Measurements from ENCODE around the gene PLAAT5. TPM values are rescaled to one million over a fixed set of nuclear protein-coding genes. Genes with fewer than 3 reads are reported as not detected.
"Not testable (repeated sequence)": the region's sequence is repeated elsewhere in the genome, so short reads cannot be mapped to it uniquely, and the experiment has no call there.

The PLAAT5 gene, protein sequence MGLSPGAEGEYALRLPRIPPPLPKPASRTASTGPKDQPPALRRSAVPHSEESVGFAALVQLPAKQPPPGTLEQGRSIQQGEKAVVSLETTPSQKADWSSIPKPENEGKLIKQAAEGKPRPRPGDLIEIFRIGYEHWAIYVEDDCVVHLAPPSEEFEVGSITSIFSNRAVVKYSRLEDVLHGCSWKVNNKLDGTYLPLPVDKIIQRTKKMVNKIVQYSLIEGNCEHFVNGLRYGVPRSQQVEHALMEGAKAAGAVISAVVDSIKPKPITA
- total RNA-seq, result not detected

DNA sequence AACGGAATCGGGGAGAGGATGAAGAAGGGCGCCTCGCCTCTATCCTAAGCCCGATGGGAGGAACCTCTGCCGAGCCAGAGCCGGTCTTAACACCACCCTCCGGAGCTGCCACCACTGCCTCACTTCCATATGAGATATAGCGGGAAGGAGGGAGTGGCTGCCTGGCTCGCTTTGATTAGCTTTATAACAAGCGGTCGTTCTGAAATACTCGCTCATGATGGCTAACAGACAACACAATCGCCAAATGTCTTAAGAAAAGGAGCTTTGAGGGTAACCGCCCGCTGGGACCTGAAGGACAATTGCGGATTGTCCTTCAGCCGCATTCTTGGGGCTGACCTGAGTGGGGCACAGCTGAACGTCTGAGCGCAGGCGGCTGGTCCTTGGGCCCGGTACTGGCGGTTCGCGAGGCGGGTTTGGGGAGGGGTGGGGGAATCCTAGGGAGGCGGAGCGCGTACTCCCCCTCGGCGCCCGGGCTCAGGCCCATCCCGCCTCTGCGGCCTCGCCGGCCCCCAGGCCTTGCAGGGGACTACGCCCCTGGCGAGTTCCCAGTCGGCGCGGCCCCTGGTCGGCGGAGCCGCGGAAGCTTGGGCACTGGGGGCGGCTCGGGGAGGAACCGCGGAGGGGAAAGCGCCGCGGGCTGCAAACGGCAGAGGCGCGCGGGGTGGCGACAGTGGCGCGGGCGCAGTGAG, at the start of gene PLAAT5:
PLAAT5 (minus strand) TSS at position 617 of the 689 bp plus-strand sequence; CDS start at position 484, 133 bp downstream.
- ChIA-PET CTCF (interaction anchor here (1.8 kb wide), 1 partner anchor 12 kb away, joined by 10 read pairs; no protein-coding TSS in a partner anchor), POLR2A (interaction anchor here (1.2 kb wide), 2 partner anchors 76 to 123 kb away, joined by 3 to 4 read pairs; partner anchors contain the start of gene PLAAT3)
- H3K36me3 Mint-ChIP-seq (ENCODE audit: low read depth), result peaks cover under 1% of the 10 kb centered on the region

GRCh38 chr11:63537293-63538101, 46.5 kb upstream of the PLAAT5 start:
- Mint-ChIP-seq H3K36me3 (ENCODE audit: low read depth) (peaks cover 11% of the 10 kb centered on the region), H3K27ac (peak overlapping the region; percentile 77), H3K4me1 (peaks cover 63% of the 10 kb centered on the region), H3K27me3 (no peaks in the 10 kb centered on the region), H3K4me3 (peak overlapping the region; percentile 80), H3K9me3 (no peaks in the 10 kb centered on the region)
- POLR2A ChIA-PET, result interaction anchor here (1.0 to 4.1 kb wide), 18 partner anchors 9 to 696 kb away, joined by 3 to 53 read pairs (median 5); partner anchors contain the start of genes PLAAT2, PLAAT3 and SLC3A2
- DNase-seq, result no peak
- CTCF ChIA-PET, result interaction anchor here (0.6 to 2.2 kb wide), 10 partner anchors 9 to 200 kb away, joined by 3 to 13 read pairs (median 4); no protein-coding TSS in a partner anchor

More for the DNA sequence above, at the start of gene PLAAT5:
- Mint-ChIP-seq H3K9me3 (peaks cover 1% of the 10 kb centered on the region), H3K27me3 (peaks cover 66% of the 10 kb centered on the region), H3K4me1 (peaks cover 14% of the 10 kb centered on the region), H3K4me3 (peak within 1 kb of the TSS; percentile 67), H3K27ac (no peak within 1 kb of the TSS)
- DNase-seq, result no peak

- Mint-ChIP-seq H3K9me3 (no peaks in the 10 kb centered on the region), H3K27ac (peak within 1 kb of the TSS; percentile 77), H3K36me3 (ENCODE audit: low read depth) (peaks cover 9% of the 10 kb centered on the region), H3K27me3 (no peaks in the 10 kb centered on the region), H3K4me1 (peaks cover 68% of the 10 kb centered on the region), H3K4me3 (peak within 1 kb of the TSS; percentile 80)
- peak; percentile 45 for DNase-seq
- ChIA-PET CTCF (interaction anchor here (0.6 to 2.2 kb wide), 12 partner anchors 9 to 200 kb away, joined by 3 to 13 read pairs (median 4); no protein-coding TSS in a partner anchor), POLR2A (interaction anchor here (0.7 to 4.1 kb wide), 23 partner anchors 10 to 696 kb away, joined by 3 to 53 read pairs (median 4); partner anchors contain the start of genes PLAAT2, PLAAT3, RTN3 and SLC3A2)
Observed at GRCh38 chr11:63536669-63537292, 45.8 kb upstream of the PLAAT5 start, which contains the start of gene PLAAT4. Gene PLAAT4 (plus strand): TSS chr11:63536808. CDS start chr11:63536869, 61 bp downstream.

DNA sequence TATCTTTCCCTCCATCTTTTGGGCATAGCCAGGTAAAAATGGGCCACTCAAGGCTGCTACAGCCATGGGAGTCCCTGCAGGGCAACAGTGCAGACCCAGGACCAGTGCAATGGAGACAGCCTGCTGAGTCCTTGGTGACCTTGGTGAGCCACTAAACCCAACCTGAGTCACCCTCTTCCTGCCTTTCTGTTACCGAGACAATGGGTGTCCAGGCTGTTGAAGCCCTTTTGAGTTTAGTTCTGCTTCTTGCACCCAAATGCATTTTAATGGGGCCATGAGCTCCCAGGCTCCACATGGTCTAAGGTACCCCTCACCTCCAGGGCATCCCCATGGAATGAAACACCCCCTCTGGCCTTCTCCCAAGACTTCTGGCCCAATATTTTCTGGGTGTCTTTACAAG, 44.8 kb upstream of the PLAAT5 start:
- H3K36me3 Mint-ChIP-seq (ENCODE audit: low read depth), result peaks cover 8% of the 10 kb centered on the region
- POLR2A ChIA-PET, result interaction anchor here (0.9 to 4.1 kb wide), 9 partner anchors 11 to 695 kb away, joined by 3 to 53 read pairs (median 6); partner anchors contain the start of gene RTN3

DNA sequence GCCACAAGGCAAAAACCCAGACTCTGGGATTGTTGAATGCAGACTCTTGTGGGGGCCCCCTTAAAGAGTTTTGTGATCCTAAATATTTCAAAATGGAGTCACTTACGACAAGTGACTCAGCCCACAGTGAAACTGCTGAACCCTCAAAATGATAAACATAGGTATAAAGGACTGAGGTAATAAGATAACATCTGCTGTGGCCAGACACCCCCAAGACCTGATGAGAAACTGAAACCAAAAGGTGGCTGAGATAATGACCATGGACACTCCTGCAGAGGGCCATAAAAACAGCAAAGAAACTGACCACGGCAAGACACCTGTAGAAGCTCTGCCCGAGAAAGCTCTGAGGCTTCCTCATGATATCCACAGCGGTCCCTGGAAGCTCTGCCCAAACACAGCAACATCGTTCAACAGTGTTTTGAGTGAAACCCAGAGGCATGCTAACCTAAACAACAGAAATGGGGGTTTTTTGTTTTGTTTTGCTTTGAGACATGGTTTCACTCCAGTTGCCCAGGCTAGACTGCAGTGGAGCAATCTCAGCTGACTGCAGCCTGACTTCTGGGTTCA, 44.0 kb upstream of the PLAAT5 start:
- Mint-ChIP-seq H3K36me3 (ENCODE audit: low read depth) (peaks cover 6% of the 10 kb centered on the region), H3K4me1 (peaks cover 74% of the 10 kb centered on the region), H3K27ac (peak overlapping the region; percentile 77), H3K27me3 (no peaks in the 10 kb centered on the region), H3K9me3 (no peaks in the 10 kb centered on the region), H3K4me3 (no peak overlapping the region)
- ChIA-PET CTCF (interaction anchor here (0.6 to 0.8 kb wide), 3 partner anchors 136 to 1007 kb away, joined by 3 to 4 read pairs (median 4); partner anchors contain the start of gene ATL3), POLR2A (interaction anchor here (1.0 to 4.1 kb wide), 5 partner anchors 14 to 147 kb away, joined by 3 to 53 read pairs (median 6); partner anchors contain the start of gene RTN3)
- DNase-seq, result peak; percentile 37

More for the DNA sequence above, 44.8 kb upstream of the PLAAT5 start:
- Mint-ChIP-seq H3K27ac (peak overlapping the region; percentile 77), H3K4me3 (peak overlapping the region; percentile 80), H3K27me3 (no peaks in the 10 kb centered on the region), H3K4me1 (peaks cover 74% of the 10 kb centered on the region), H3K9me3 (no peaks in the 10 kb centered on the region)
- CTCF ChIA-PET, result interaction anchor here (0.8 kb wide), 2 partner anchors 10 to 135 kb away, joined by 3 read pairs; partner anchors contain the start of gene ATL3
- peak; percentile 73 for DNase-seq

DNA sequence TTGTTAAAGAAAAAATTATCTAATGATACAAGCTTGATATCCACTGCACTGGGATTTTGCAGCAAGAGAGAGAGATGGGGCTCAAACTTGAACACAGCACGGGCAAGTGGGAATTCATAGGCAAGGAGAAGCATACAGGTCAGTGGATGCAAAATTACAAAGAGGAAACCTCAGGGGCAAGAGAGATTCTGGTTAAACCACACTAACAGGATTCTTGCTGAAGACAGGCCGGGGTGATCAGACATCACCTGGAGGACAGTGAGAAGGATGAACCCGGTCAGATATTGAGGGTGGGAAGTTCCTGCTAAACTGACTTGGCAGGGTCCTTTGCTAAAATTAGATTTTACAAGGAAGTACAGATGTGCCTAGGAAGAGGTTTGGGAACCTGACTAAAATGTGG, 43.1 kb upstream of the PLAAT5 start:
- H3K27ac Mint-ChIP-seq, result peak overlapping the region; percentile 32
- peaks cover 73% of the 10 kb centered on the region for H3K4me1 Mint-ChIP-seq
- H3K9me3 Mint-ChIP-seq, result no peaks in the 10 kb centered on the region
- no peak overlapping the region for H3K4me3 Mint-ChIP-seq
- ChIA-PET CTCF (no interaction called here), POLR2A (interaction anchor here (0.8 to 1.5 kb wide), 2 partner anchors 9 to 17 kb away, joined by 3 to 6 read pairs; no protein-coding TSS in a partner anchor)
- peaks cover 6% of the 10 kb centered on the region for H3K36me3 Mint-ChIP-seq (ENCODE audit: low read depth)
- H3K27me3 Mint-ChIP-seq, result no peaks in the 10 kb centered on the region
- DNase-seq, result no peak

- H3K4me1 Mint-ChIP-seq, result peaks cover 66% of the 10 kb centered on the region
- no peaks in the 10 kb centered on the region for H3K9me3 Mint-ChIP-seq
- ChIA-PET CTCF (interaction anchor here (0.9 kb wide), 1 partner anchor 43 kb away, joined by 3 read pairs; no protein-coding TSS in a partner anchor), POLR2A (interaction anchor here (0.8 to 1.5 kb wide), 4 partner anchors 10 to 139 kb away, joined by 3 to 6 read pairs (median 3); partner anchors contain the start of gene ATL3)
- no peak overlapping the region for H3K27ac Mint-ChIP-seq
- H3K36me3 Mint-ChIP-seq (ENCODE audit: low read depth), result no peaks in the 10 kb centered on the region
- DNase-seq, result no peak
- H3K27me3 Mint-ChIP-seq, result no peaks in the 10 kb centered on the region
- H3K4me3 Mint-ChIP-seq, result no peak overlapping the region
Observed at GRCh38 chr11:63532799-63533475, 42.0 kb upstream of the PLAAT5 start.

- Mint-ChIP-seq H3K36me3 (ENCODE audit: low read depth) (no peaks in the 10 kb centered on the region), H3K4me1 (peaks cover 58% of the 10 kb centered on the region), H3K4me3 (peak overlapping the region; percentile 38), H3K27me3 (no peaks in the 10 kb centered on the region), H3K27ac (peak overlapping the region; percentile 7), H3K9me3 (no peaks in the 10 kb centered on the region)
- ChIA-PET POLR2A (interaction anchor here (1.1 to 1.4 kb wide), 3 partner anchors 8 to 140 kb away, joined by 3 read pairs; partner anchors contain the start of gene ATL3), CTCF (no interaction called here)
- no peak for DNase-seq
Observed at GRCh38 chr11:63532117-63532516, 41.1 kb upstream of the PLAAT5 start.

DNA sequence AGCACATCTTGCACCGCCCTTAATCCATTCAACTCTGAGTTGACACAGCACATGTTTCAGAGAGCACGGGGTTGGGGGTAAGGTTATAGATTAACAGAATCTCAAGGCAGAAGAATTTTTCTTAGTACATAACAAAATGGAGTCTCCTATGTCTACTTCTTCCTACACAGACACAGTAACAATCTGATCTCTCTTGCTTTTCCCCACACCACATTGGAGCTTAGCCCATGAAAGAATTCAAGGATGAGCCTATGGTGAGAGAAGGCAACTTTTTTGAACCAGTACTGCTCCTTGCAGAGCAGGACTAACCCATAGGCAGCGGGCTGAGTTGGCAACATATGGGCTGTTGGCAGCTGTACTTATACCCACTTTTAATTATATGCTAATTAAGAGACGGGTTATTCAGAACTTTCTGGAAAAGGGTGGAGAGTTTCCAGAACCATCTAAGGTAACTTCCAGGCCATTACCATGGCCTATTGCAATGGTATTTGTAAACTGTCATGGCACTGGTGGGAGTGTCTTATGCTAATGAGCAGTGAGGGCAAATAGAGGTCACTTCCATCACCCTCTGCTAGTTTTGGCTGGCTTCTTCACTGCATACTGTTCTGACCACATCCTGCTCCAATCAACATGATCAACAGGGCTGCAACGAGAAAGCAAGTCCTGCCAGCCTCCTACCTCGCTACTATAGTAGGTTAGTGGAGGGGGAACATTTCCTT, 40.3 kb upstream of the PLAAT5 start:
- POLR2A ChIA-PET, result interaction anchor here (1.1 kb wide), 1 partner anchor 7 kb away, joined by 3 read pairs; no protein-coding TSS in a partner anchor
- peak; percentile 81 for DNase-seq
- CTCF ChIA-PET, result not testable (repeated sequence)

GRCh38 chr11:63530021-63530420, 39.1 kb upstream of the PLAAT5 start:
- ChIA-PET POLR2A (interaction anchor here (1.4 kb wide), 1 partner anchor 12 kb away, joined by 3 read pairs; no protein-coding TSS in a partner anchor), CTCF (interaction anchor here (1.1 kb wide), 1 partner anchor 21 kb away, joined by 4 read pairs; no protein-coding TSS in a partner anchor)
- peaks cover 40% of the 10 kb centered on the region for H3K4me1 Mint-ChIP-seq
- no peak overlapping the region for H3K4me3 Mint-ChIP-seq
- no peak for DNase-seq
- no peak overlapping the region for H3K27ac Mint-ChIP-seq
- no peaks in the 10 kb centered on the region for H3K27me3 Mint-ChIP-seq
- H3K36me3 Mint-ChIP-seq (ENCODE audit: low read depth), result no peaks in the 10 kb centered on the region
- no peaks in the 10 kb centered on the region for H3K9me3 Mint-ChIP-seq

More for the DNA sequence above, 40.3 kb upstream of the PLAAT5 start:
- peaks cover 52% of the 10 kb centered on the region for H3K4me1 Mint-ChIP-seq
- H3K4me3 Mint-ChIP-seq, result peak overlapping the region; percentile 58
- H3K9me3 Mint-ChIP-seq; H3K36me3 Mint-ChIP-seq (ENCODE audit: low read depth); H3K27me3 Mint-ChIP-seq: not testable (repeated sequence)
- peak overlapping the region; percentile 63 for H3K27ac Mint-ChIP-seq

Data from activated CD4-positive, alpha-beta memory T cell treated with anti-CD3 and anti-CD28 coated beads, Interleukin-2, amount 10 ng/mL, durations not matched to agents 7 days and 5 days (primary cell).